CD4-positive, alpha-beta T cell (primary cell): Measurements from ENCODE around the gene UTF1. TPM values are rescaled to one million over a fixed set of nuclear protein-coding genes. Genes with fewer than 3 reads are reported as not detected.

Source experiments
- ATAC-seq: fragments of 200-7000 bp; cut with Tn5 transposase; one replicate; pipeline ENCODE4 v1.10.0; 2022; ENCODE audit warnings: mild to moderate bottlenecking; ENCODE audit not compliant: poor library complexity
- CTCF ChIA-PET: fragments of 350-600 bp; sonication (Branson Sonifier 250); formaldehyde crosslinking; loops from one replicate; lab custom pipeline; 2021; ENCODE audit warnings: antibody characterized with exemption, inconsistent platforms; lab: Charles Lee
- POLR2A ChIA-PET: fragments of 350-600 bp; sonication (Branson Sonifier 250); formaldehyde crosslinking; loops from one replicate; lab custom pipeline; 2021; ENCODE audit warnings: antibody characterized with exemption, inconsistent platforms; lab: Charles Lee
- DNase-seq, 14 experiments: peaks; one replicate each; pipeline ENCODE4 v3.0.0-alpha.2; 2013 to 2020; ENCODE audit warnings: mixed read lengths in 2 of 14
- H3K27ac ChIP-seq, 2 donors: one replicate each; pipeline versions ENCODE4 v1.5.1 to v1.7.0; 2013; ENCODE audit warnings: low read length in 2 of 2, low read depth in 1 of 2, mild to moderate bottlenecking in 1 of 2
- H3K27me3 ChIP-seq, 2 experiments: 1 replicate in 1 of 2; 2 replicates in 1 of 2; pipeline versions ENCODE4 v1.6.1 to v1.7.0; 2013; ENCODE audit warnings: low read length in 2 of 2, control low read depth in 1 of 2, mild to moderate bottlenecking in 1 of 2, moderate library complexity in 1 of 2; ENCODE audit not compliant: insufficient read depth in 2 of 2, control insufficient read depth in 1 of 2
- H3K36me3 ChIP-seq: one replicate; pipeline ENCODE4 v1.6.1; 2013; ENCODE audit warnings: low read length, control low read depth; ENCODE audit not compliant: insufficient read depth
- H3K4me1 ChIP-seq: one replicate; pipeline ENCODE4 v1.6.1; 2013; ENCODE audit warnings: low read length, control low read depth; ENCODE audit not compliant: insufficient read depth
- H3K4me3 ChIP-seq: one replicate; pipeline ENCODE4 v1.5.1; 2013; ENCODE audit warnings: mild to moderate bottlenecking, low read length, moderate library complexity
- H3K9me3 ChIP-seq, 2 experiments: 1 replicate in 1 of 2; 2 replicates in 1 of 2; pipeline versions ENCODE4 v1.6.1 to v1.7.0; 2013; ENCODE audit warnings: low read length in 2 of 2, mild to moderate bottlenecking in 2 of 2, control low read depth in 1 of 2, moderate library complexity in 1 of 2; ENCODE audit not compliant: control insufficient read depth in 1 of 2, insufficient read depth in 1 of 2
- H3K27ac Mint-ChIP-seq: one replicate; pipeline ENCODE4 v1.8.0; 2020; ENCODE audit warnings: mixed read lengths
- H3K27me3 Mint-ChIP-seq: one replicate; pipeline ENCODE4 v1.8.0; 2021; ENCODE audit warnings: mixed read lengths
- H3K36me3 Mint-ChIP-seq: one replicate; pipeline ENCODE4 v1.8.0; 2021; ENCODE audit warnings: low read depth, mixed read lengths
- H3K4me1 Mint-ChIP-seq: one replicate; pipeline ENCODE4 v1.8.0; 2021; ENCODE audit warnings: low read depth, mixed read lengths
- H3K4me3 Mint-ChIP-seq: one replicate; pipeline ENCODE4 v1.8.0; 2020; ENCODE audit warnings: mild to moderate bottlenecking, mixed read lengths
- H3K9me3 Mint-ChIP-seq: one replicate; pipeline ENCODE4 v1.8.0; 2020; ENCODE audit warnings: mixed read lengths
- intact Hi-C, 2 experiments: fragments of 100-400 bp; cut with DNase I in 1 of 2; cut with micrococcal nuclease in 1 of 2; formaldehyde crosslinking; loops; one replicate each; pipeline versions ENCODE4 v1.15.1 to v1.9.0; 2023 to 2025; cut with DNase I, micrococcal nuclease
- total RNA-seq, 174 experiments: library from RNA in 2 of 174; stranded (reverse) in 2 of 174; gene quantifications; one replicate each; pipeline ENCODE4 v1.2.3 and lab custom pipeline; 2021 to 2026
- TF ChIP-seq, protein P1 (sequence below): fragments of 200-600 bp; IDR thresholded peaks from one replicate; pipeline ENCODE4 v1.8.0; 2022; ENCODE audit warnings: antibody characterized with exemption, mild to moderate bottlenecking

The UTF1 gene
- total RNA-seq, 2 experiments from 2014 or later = not detected

DNA sequence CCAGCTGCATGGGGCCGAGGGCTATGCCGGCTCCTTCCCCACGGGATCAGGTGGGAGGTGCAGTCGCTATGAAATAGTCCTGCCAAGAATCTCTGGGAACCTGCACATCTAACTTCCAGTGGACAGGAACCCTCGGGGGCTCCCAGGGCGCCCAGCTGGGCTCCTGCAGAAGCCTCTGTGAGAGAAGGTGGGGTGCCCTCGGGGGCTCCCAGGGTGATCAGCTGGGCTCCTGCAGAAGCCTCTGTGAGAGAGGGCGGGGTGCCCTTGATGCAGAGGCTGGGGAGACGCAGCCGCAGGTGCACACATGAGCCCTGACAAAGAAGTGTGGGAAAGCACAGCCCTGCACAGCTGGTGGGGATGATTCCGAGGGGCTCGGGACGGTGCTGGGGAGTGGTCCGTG is 13.6 kb downstream of the UTF1 start:
- ChIA-PET CTCF (no interaction called here), POLR2A (no interaction called here)
- Histone ChIP-seq H3K27ac (no peak overlapping the region), H3K4me3 (no peak overlapping the region), H3K4me1 (peaks cover 21% of the 10 kb centered on the region), H3K36me3 (no peaks in the 10 kb centered on the region), H3K9me3 (peaks cover 0 to 16% of the 10 kb centered on the region in 2 experiments), H3K27me3 (peaks cover 38 to 39% of the 10 kb centered on the region in 2 experiments)
- intact Hi-C loops = no loop called here
- DNase-seq (no peak), ATAC-seq (no peak)
- H3K36me3 Mint-ChIP-seq = no peaks in the 10 kb centered on the region
- TF ChIP-seq, protein P1, sequence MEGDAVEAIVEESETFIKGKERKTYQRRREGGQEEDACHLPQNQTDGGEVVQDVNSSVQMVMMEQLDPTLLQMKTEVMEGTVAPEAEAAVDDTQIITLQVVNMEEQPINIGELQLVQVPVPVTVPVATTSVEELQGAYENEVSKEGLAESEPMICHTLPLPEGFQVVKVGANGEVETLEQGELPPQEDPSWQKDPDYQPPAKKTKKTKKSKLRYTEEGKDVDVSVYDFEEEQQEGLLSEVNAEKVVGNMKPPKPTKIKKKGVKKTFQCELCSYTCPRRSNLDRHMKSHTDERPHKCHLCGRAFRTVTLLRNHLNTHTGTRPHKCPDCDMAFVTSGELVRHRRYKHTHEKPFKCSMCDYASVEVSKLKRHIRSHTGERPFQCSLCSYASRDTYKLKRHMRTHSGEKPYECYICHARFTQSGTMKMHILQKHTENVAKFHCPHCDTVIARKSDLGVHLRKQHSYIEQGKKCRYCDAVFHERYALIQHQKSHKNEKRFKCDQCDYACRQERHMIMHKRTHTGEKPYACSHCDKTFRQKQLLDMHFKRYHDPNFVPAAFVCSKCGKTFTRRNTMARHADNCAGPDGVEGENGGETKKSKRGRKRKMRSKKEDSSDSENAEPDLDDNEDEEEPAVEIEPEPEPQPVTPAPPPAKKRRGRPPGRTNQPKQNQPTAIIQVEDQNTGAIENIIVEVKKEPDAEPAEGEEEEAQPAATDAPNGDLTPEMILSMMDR = no peak
- H3K27me3 Mint-ChIP-seq = peaks cover 41% of the 10 kb centered on the region
- no peak overlapping the region for H3K27ac Mint-ChIP-seq
- H3K4me3 Mint-ChIP-seq = no peak overlapping the region
- H3K4me1 Mint-ChIP-seq = peaks cover 19% of the 10 kb centered on the region
- H3K9me3 Mint-ChIP-seq = no peaks in the 10 kb centered on the region

DNA sequence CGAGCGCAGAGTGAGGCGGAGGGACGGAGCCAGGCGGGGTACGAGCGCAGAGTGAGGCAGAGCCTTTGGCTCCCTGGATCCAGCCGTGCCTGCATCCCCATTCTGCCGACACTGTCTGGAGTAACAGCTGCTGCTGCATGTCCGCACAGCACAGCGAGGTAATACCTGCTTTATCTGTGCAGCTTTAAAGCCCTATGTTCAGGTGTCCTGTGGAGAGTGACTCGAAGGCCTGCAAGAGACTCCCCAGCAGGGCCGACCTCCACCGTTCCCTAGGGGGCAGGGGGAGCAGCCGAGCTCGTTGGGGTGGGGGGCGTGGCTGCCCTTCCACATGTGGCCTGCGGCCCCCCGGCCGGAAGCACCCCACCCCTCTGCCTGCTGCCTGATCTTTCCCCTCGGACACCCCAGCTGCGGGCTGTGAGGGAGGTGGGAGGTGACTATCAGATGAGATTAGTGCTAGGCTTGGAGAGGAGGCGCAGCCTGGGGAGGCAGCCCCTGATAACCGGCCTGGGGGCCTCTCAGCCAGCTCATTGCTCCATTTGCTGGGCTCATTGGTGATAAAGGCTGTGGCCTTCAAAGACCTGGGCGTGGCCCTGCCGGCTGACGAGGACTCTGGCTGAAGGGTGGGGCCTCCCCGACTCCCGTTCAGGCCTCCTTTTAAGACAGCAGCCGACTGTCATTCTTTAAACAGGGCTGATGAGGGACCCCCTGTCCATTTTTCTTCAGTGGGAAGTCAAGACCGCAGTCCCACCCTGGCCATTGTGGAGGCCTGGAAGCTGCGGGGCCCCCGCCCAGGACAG is 15.6 kb downstream of the UTF1 start:
- Histone ChIP-seq H3K27me3 (peaks cover 22 to 24% of the 10 kb centered on the region in 2 experiments), H3K9me3 (peaks cover 0 to 9% of the 10 kb centered on the region in 2 experiments), H3K4me3 (no peak overlapping the region), H3K4me1 (peaks cover 21% of the 10 kb centered on the region), H3K36me3 (no peaks in the 10 kb centered on the region), H3K27ac (no peak overlapping the region)
- peaks cover 27% of the 10 kb centered on the region for H3K27me3 Mint-ChIP-seq
- peaks cover 13% of the 10 kb centered on the region for H3K4me1 Mint-ChIP-seq
- intact Hi-C loops = no loop called here
- H3K27ac Mint-ChIP-seq = no peak overlapping the region
- POLR2A ChIA-PET = no interaction called here
- H3K9me3 Mint-ChIP-seq = no peaks in the 10 kb centered on the region
- CTCF ChIA-PET = no interaction called here
- H3K4me3 Mint-ChIP-seq = no peak overlapping the region
- ATAC-seq = no peak
- no peak for DNase-seq
- TF ChIP-seq, protein P1 = no peak
- no peaks in the 10 kb centered on the region for H3K36me3 Mint-ChIP-seq

DNA sequence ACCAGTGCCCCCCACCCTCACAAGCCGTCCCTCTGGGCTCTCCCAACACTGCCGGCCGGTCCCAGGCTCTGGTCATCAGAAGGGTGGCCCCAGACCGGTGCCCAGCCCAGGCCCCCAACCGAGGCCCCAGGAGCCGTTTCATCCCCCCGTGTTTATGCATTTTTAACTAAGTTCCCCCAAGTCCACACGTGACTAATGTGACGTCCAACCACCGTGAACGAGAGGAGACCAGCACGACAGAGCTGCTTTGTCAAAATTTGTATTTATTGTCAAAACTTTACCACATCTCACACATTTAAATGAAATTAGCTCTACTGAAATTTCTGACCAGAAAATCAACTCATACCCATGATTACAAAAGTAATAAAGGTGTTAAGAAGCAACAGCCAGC is 16.2 kb downstream of the UTF1 start:
- peaks cover 18% of the 10 kb centered on the region in 2 experiments for H3K27me3 ChIP-seq
- H3K4me1 ChIP-seq = peaks cover 15% of the 10 kb centered on the region
- H3K4me1 Mint-ChIP-seq = peaks cover 7% of the 10 kb centered on the region
- no peak overlapping the region for H3K27ac Mint-ChIP-seq
- H3K27me3 Mint-ChIP-seq = peaks cover 21% of the 10 kb centered on the region
- CTCF ChIA-PET = no interaction called here
- no peaks in the 10 kb centered on the region for H3K9me3 Mint-ChIP-seq
- TF ChIP-seq, protein P1 = no peak
- no peak overlapping the region for H3K27ac ChIP-seq
- peaks cover 0 to 7% of the 10 kb centered on the region in 2 experiments for H3K9me3 ChIP-seq
- ATAC-seq (no peak), DNase-seq (no peak)
- H3K4me3 ChIP-seq = no peak overlapping the region
- no peaks in the 10 kb centered on the region for H3K36me3 Mint-ChIP-seq
- no peaks in the 10 kb centered on the region for H3K36me3 ChIP-seq
- POLR2A ChIA-PET = no interaction called here
- H3K4me3 Mint-ChIP-seq = no peak overlapping the region
- intact Hi-C loops = no loop called here
